Liver (tissue), 9 donors: ENCODE measurements around the gene NF2. TPM values are rescaled to one million over a fixed set of nuclear protein-coding genes. Genes with fewer than 3 reads are reported as not detected.

Source experiments
- DNase-seq: peaks from one replicate; pipeline ENCODE4 v3.0.0-alpha.2; 2017; ENCODE audit warnings: low spot score
- H3K27ac ChIP-seq, 2 donors: one replicate each; pipeline ENCODE4 v1.7.0; 2013; ENCODE audit warnings: inconsistent platforms in 2 of 2, low read length in 2 of 2, control low read depth in 1 of 2, low read depth in 1 of 2, mild to moderate bottlenecking in 1 of 2
- H3K27me3 ChIP-seq, 4 donors: one replicate each; pipeline versions ENCODE4 v1.6.1 to v1.7.0; 2013; ENCODE audit warnings: low read length in 3 of 4, inconsistent platforms in 1 of 4, mild to moderate bottlenecking in 1 of 4, moderate library complexity in 1 of 4; ENCODE audit not compliant: control insufficient read depth in 4 of 4, insufficient read depth in 4 of 4
- H3K36me3 ChIP-seq, 4 donors: one replicate each; pipeline versions ENCODE4 v1.6.1 to v1.7.0; 2013; ENCODE audit warnings: low read length in 3 of 4, mild to moderate bottlenecking in 3 of 4, low read depth in 1 of 4, moderate library complexity in 1 of 4; ENCODE audit not compliant: control insufficient read depth in 4 of 4, insufficient read depth in 3 of 4
- H3K4me1 ChIP-seq, 4 donors: one replicate each; pipeline versions ENCODE4 v1.6.1 to v1.7.0; 2013; ENCODE audit warnings: low read length in 3 of 4, mild to moderate bottlenecking in 3 of 4, moderate library complexity in 1 of 4; ENCODE audit not compliant: control insufficient read depth in 4 of 4, insufficient read depth in 4 of 4
- H3K4me3 ChIP-seq, 3 donors: one replicate each; pipeline versions ENCODE4 v1.6.1 to v1.7.0; 2013; ENCODE audit warnings: low read length in 3 of 3, control low read depth in 1 of 3, low read depth in 1 of 3, mild to moderate bottlenecking in 1 of 3
- H3K9ac ChIP-seq, 2 donors: one replicate each; pipeline ENCODE4 v1.7.0; 2013; ENCODE audit warnings: low read length in 2 of 2, mild to moderate bottlenecking in 2 of 2, moderate library complexity in 2 of 2, control low read depth in 1 of 2, low read depth in 1 of 2
- H3K9me3 ChIP-seq, 4 donors: one replicate each; pipeline versions ENCODE4 v1.6.1 to v1.7.0; 2013; ENCODE audit warnings: low read length in 3 of 4; ENCODE audit not compliant: control insufficient read depth in 4 of 4
- ATF3 ChIP-seq: IDR thresholded peaks from 2 replicates; pipeline ENCODE4 v1.6.1; 2016; ENCODE audit warnings: antibody characterized with exemption
- EGR1 ChIP-seq, 2 donors: IDR thresholded peaks; 2 replicates each; pipeline ENCODE4 v1.6.1; 2016 to 2018; ENCODE audit warnings: antibody characterized with exemption in 2 of 2, low read depth in 2 of 2
- FOXA2 ChIP-seq: IDR thresholded peaks from 2 replicates; pipeline ENCODE4 v1.6.1; 2016; ENCODE audit warnings: antibody characterized with exemption
- GABPA ChIP-seq, 2 donors: IDR thresholded peaks in 1 of 2; conservative IDR thresholded peaks in 1 of 2; 2 replicates each; pipeline ENCODE4 v1.6.1; 2016; ENCODE audit warnings: antibody characterized with exemption in 2 of 2, mild to moderate bottlenecking in 1 of 2, moderate library complexity in 1 of 2
- HNF4A ChIP-seq, 2 donors: conservative IDR thresholded peaks; 2 replicates each; pipeline ENCODE4 v1.6.1; 2016; ENCODE audit warnings: antibody characterized with exemption in 2 of 2, mild to moderate bottlenecking in 2 of 2
- JUND ChIP-seq, 2 donors: IDR thresholded peaks; 2 replicates each; pipeline ENCODE4 v1.6.1; 2016; ENCODE audit warnings: antibody characterized with exemption in 2 of 2
- NR2F2 ChIP-seq: IDR thresholded peaks from 2 replicates; pipeline ENCODE4 v1.6.1; 2016; ENCODE audit warnings: antibody characterized with exemption
- RAD21 ChIP-seq, 2 donors: IDR thresholded peaks; 2 replicates each; pipeline ENCODE4 v1.6.1; 2016; ENCODE audit warnings: antibody characterized with exemption in 2 of 2, mild to moderate bottlenecking in 2 of 2
- REST ChIP-seq: IDR thresholded peaks from 2 replicates; pipeline ENCODE4 v1.6.1; 2016; ENCODE audit warnings: antibody characterized with exemption, mild to moderate bottlenecking
- RXRA ChIP-seq, 2 donors: IDR thresholded peaks; 2 replicates each; pipeline ENCODE4 v1.6.1; 2017 to 2018; ENCODE audit warnings: antibody characterized with exemption in 2 of 2, mild to moderate bottlenecking in 1 of 2
- SP1 ChIP-seq: IDR thresholded peaks from 2 replicates; pipeline ENCODE4 v1.6.1; 2018; ENCODE audit warnings: antibody characterized with exemption, mild to moderate bottlenecking
- TAF1 ChIP-seq: conservative IDR thresholded peaks from 2 replicates; pipeline ENCODE4 v1.6.1; 2016; ENCODE audit warnings: antibody characterized with exemption, mild to moderate bottlenecking
- YY1 ChIP-seq: IDR thresholded peaks from 2 replicates; pipeline ENCODE4 v1.6.1; 2016; ENCODE audit warnings: antibody characterized with exemption, mild to moderate bottlenecking
- ZBTB33 ChIP-seq: IDR thresholded peaks from 2 replicates; pipeline ENCODE4 v1.6.1; 2016; ENCODE audit warnings: antibody characterized with exemption
- whole genome bisulfite sequencing: extraction: QIAGEN DNeasy Blood & Tissue Kit; methylation state at CpG from one replicate; pipeline ENCODE4 v1.1.7; 2013; 5-methylcytosine and 5-hydroxymethylcytosine counted together
- polyA plus RNA-seq, 2 donors: library from polyadenylated mRNA; stranded (reverse) in 1 of 2; unstranded in 1 of 2; fragments of 200-250 nt in 1 of 2; fragments of >200 nt in 1 of 2; fragmentation: Nextera tagmentation in 1 of 2; extraction: Ambion mirVana in 1 of 2; gene quantifications; one replicate each; pipeline versions ENCODE4 v1.2.1 to v1.2.3, GENCODE V29; 2013 to 2015
- total RNA-seq, 2 donors: library from RNA; depleted of rRNA; stranded (reverse); fragments of >200 nt; gene quantifications; one replicate each; pipeline ENCODE4 v1.2.3, GENCODE V29; 2014
- donor health status: healthy.
- donor health status: healthy.
- donor health status: healthy.
- donor health status: healthy.
- donor health status: healthy.

Gene NF2
- total and polyA plus RNA-seq, 4 donors: 6.2 to 25.2 (median 11.2) TPM

GRCh38 chr22:29715705-29716104 is 112.3 kb downstream of the NF2 start (continued):
- TF ChIP-seq EGR1 (IDR thresholded peaks at IDR 0.05; ENCODE audit: low read depth in 2 of 2) (no peak), NR2F2 (no peak), FOXA2 (no peak), ZBTB33 (no peak), HNF4A (conservative IDR thresholded peaks at IDR 0.05) (no peak), ATF3 (no peak), TAF1 (no peak), GABPA (IDR thresholded peaks at IDR 0.05 in 1 of 2, conservative IDR thresholded peaks at IDR 0.05 in 1 of 2) (no peak), RXRA (IDR thresholded peaks at IDR 0.05) (no peak), JUND (IDR thresholded peaks at IDR 0.05) (no peak)

- Histone ChIP-seq H3K27ac (no peak overlapping the region), H3K4me1 (peaks cover 0 to 8% (median 2%) of the 10 kb centered on the region in 4 donors), H3K9ac (no peak overlapping the region), H3K4me3 (no peak overlapping the region), H3K36me3 (no peaks in the 10 kb centered on the region), H3K27me3 (peaks cover 0 to 4% (median 2%) of the 10 kb centered on the region in 4 donors), H3K9me3 (no peaks in the 10 kb centered on the region)
- no peak for TF ChIP-seq SP1
- TF ChIP-seq REST: peak; percentile 99
- 67% methylated on average over 16 of the region's 16 CpGs for whole genome bisulfite sequencing
- DNase-seq: peak; percentile 72
Measured at GRCh38 chr22:29716814-29717545, 113.5 kb downstream of the NF2 start.

GRCh38 chr22:29717789-29718188 is 114.4 kb downstream of the NF2 start:
- Histone ChIP-seq H3K27me3 (peaks cover 0 to 4% (median 2%) of the 10 kb centered on the region in 4 donors), H3K36me3 (no peaks in the 10 kb centered on the region), H3K9ac (no peak overlapping the region), H3K9me3 (no peaks in the 10 kb centered on the region), H3K4me3 (no peak overlapping the region), H3K4me1 (peaks cover 0 to 8% (median 2%) of the 10 kb centered on the region in 4 donors), H3K27ac (no peak overlapping the region)
- DNase-seq: no peak
- no peak for TF ChIP-seq ZBTB33
- no peak for TF ChIP-seq GABPA (IDR thresholded peaks at IDR 0.05 in 1 of 2, conservative IDR thresholded peaks at IDR 0.05 in 1 of 2)
- no peak for TF ChIP-seq YY1
- no peak for TF ChIP-seq REST
- TF ChIP-seq HNF4A (conservative IDR thresholded peaks at IDR 0.05): no peak
- TF ChIP-seq RAD21 (IDR thresholded peaks at IDR 0.05): no peak
- WGBS: 92% methylated on average over 11 of the region's 11 CpGs
